B cell (primary cell): ENCODE results near the gene PPP1R18. TPM values are rescaled to one million over a fixed set of nuclear protein-coding genes. Genes with fewer than 3 reads are reported as not detected.
"Not testable (repeated sequence)": the region's sequence is repeated elsewhere in the genome, so short reads cannot be mapped to it uniquely, and the experiment has no call there.

ENCODE experiments used
- ATAC-seq: fragments of 200-7000 bp; cut with Tn5 transposase; one replicate; pipeline ENCODE4 v1.10.0; 2021; ENCODE audit warnings: low read depth, mild to moderate bottlenecking, moderate number of reproducible peaks, moderate library complexity
- CTCF ChIA-PET: fragments of 350-600 bp; sonication (Branson Sonifier 250); formaldehyde crosslinking; loops from one replicate; lab custom pipeline; 2021; ENCODE audit warnings: antibody characterized with exemption, inconsistent platforms; lab: Charles Lee
- POLR2A ChIA-PET: fragments of 350-600 bp; sonication (Branson Sonifier 250); formaldehyde crosslinking; loops from one replicate; lab custom pipeline; 2021; ENCODE audit warnings: antibody characterized with exemption; lab: Charles Lee
- DNase-seq: peaks from one replicate; pipeline ENCODE4 v3.0.0; 2013
- H2AFZ ChIP-seq: 2 replicates; pipeline ENCODE4 v1.6.1; 2012; ENCODE audit warnings: mild to moderate bottlenecking, low read depth, low read length; ENCODE audit not compliant: insufficient read depth, poor library complexity, severe bottlenecking
- H3K27ac ChIP-seq, 2 donors: 1 replicate in 1 of 2; 2 replicates in 1 of 2; pipeline ENCODE4 v1.5.1; 2012 to 2013; ENCODE audit warnings: low read length in 2 of 2, mild to moderate bottlenecking in 2 of 2, moderate library complexity in 1 of 2
- H3K27me3 ChIP-seq, 4 experiments: fragments of 200-600 bp in 1 of 4; sonication (generic) in 1 of 4; replicated peaks in 1 of 4; 1 replicate in 2 of 4; 2 replicates in 2 of 4; pipeline versions ENCODE4 v1.6.1 to v1.7.0; 2013 to 2016; ENCODE audit warnings: low read length in 3 of 4, mild to moderate bottlenecking in 2 of 4, mixed read lengths in 1 of 4, moderate library complexity in 1 of 4; ENCODE audit not compliant: insufficient read depth in 4 of 4, control insufficient read depth in 3 of 4; ENCODE audit errors: control extremely low read depth in 1 of 4
- H3K36me3 ChIP-seq, 2 experiments: replicated peaks in 1 of 2; 1 replicate in 1 of 2; 2 replicates in 1 of 2; pipeline versions ENCODE4 v1.6.1 to v1.7.1; 2013; ENCODE audit warnings: low read length in 1 of 2; ENCODE audit not compliant: insufficient read depth in 2 of 2, control insufficient read depth in 1 of 2; ENCODE audit errors: control extremely low read depth in 1 of 2, extremely low read depth in 1 of 2
- H3K4me1 ChIP-seq, 2 donors: fragments of 200-600 bp in 1 of 2; sonication (generic) in 1 of 2; 1 replicate in 1 of 2; 2 replicates in 1 of 2; pipeline versions ENCODE4 v1.5.1 to v1.6.1; 2013 to 2017; ENCODE audit warnings: low read length in 2 of 2; ENCODE audit not compliant: control insufficient read depth in 2 of 2, insufficient read depth in 2 of 2
- H3K4me2 ChIP-seq: replicated peaks from 2 replicates; pipeline ENCODE3; 2012; ENCODE audit warnings: mild to moderate bottlenecking, low read depth, low read length; ENCODE audit not compliant: poor library complexity, severe bottlenecking
- H3K4me3 ChIP-seq, 5 experiments: fragments of 200-600 bp in 1 of 5; sonication (generic) in 1 of 5; 1 replicate in 3 of 5; 2 replicates in 2 of 5; pipeline versions ENCODE4 v1.5.1 to v1.7.0; 2011 to 2016; ENCODE audit warnings: low read length in 4 of 5, mild to moderate bottlenecking in 4 of 5, low read depth in 2 of 5, control low read depth in 1 of 5, moderate library complexity in 1 of 5; ENCODE audit not compliant: insufficient read depth in 1 of 5; ENCODE audit errors: control extremely low read depth in 1 of 5, extremely low read depth in 1 of 5
- H3K79me2 ChIP-seq: fragments of 200-600 bp; sonication (generic); one replicate; pipeline ENCODE4 v1.6.0; 2016; ENCODE audit warnings: low read length; ENCODE audit not compliant: control insufficient read depth, insufficient read depth
- H3K9ac ChIP-seq: fragments of 200-600 bp; sonication (generic); 2 replicates; pipeline ENCODE4 v1.6.1; 2017; ENCODE audit warnings: mild to moderate bottlenecking, low read length, moderate library complexity
- H3K9me3 ChIP-seq, 3 donors: one replicate each; pipeline versions ENCODE4 v1.6.1 to v1.7.1; 2013; ENCODE audit warnings: low read length in 2 of 3; ENCODE audit not compliant: control insufficient read depth in 2 of 3, insufficient read depth in 1 of 3; ENCODE audit errors: control extremely low read depth in 1 of 3
- H4K20me1 ChIP-seq: 2 replicates; pipeline ENCODE4 v1.6.0; 2012; ENCODE audit warnings: mild to moderate bottlenecking, low read length; ENCODE audit not compliant: insufficient read depth, control insufficient read depth, poor library complexity, severe bottlenecking
- H3K27ac Mint-ChIP-seq: one replicate; pipeline ENCODE4 v1.8.0; 2021; ENCODE audit warnings: mixed read lengths
- H3K27me3 Mint-ChIP-seq: one replicate; pipeline ENCODE4 v1.8.0; 2021; ENCODE audit warnings: mixed read lengths
- H3K4me1 Mint-ChIP-seq: one replicate; pipeline ENCODE4 v1.8.0; 2021; ENCODE audit warnings: mixed read lengths
- H3K4me3 Mint-ChIP-seq: one replicate; pipeline ENCODE4 v1.8.0; 2021; ENCODE audit warnings: mixed read lengths
- H3K9me3 Mint-ChIP-seq: one replicate; pipeline ENCODE4 v1.8.0; 2022; ENCODE audit warnings: mixed read lengths; ENCODE audit not compliant: insufficient read depth
- CTCF ChIP-seq: fragments of 200-600 bp; IDR thresholded peaks from one replicate; pipeline ENCODE4 v1.8.0; 2022; ENCODE audit warnings: antibody characterized with exemption, mild to moderate bottlenecking
- EZH2 ChIP-seq: IDR thresholded peaks from 2 replicates; pipeline ENCODE4 v1.6.1; 2012; ENCODE audit warnings: borderline replicate concordance, low read depth, mild to moderate bottlenecking, moderate library complexity, low read length; ENCODE audit not compliant: insufficient read depth, poor library complexity, severe bottlenecking
- WGBS: methylation state at CpG from one replicate; pipeline ENCODE4 v1.1.5; 2013; ENCODE audit warnings: missing lambda C conversion rate; ENCODE audit not compliant: insufficient coverage; 5-methylcytosine and 5-hydroxymethylcytosine counted together
- intact Hi-C: fragments of 100-400 bp; cut with micrococcal nuclease; formaldehyde crosslinking; loops from one replicate; pipeline ENCODE4 v1.10.0; 2022
- polyA plus RNA-seq: library from polyadenylated mRNA; depleted of rRNA; stranded (reverse); fragments of >200 nt; gene quantifications from 2 replicates; pipeline ENCODE4 v1.2.3, GENCODE V29; 2012
- total RNA-seq, 2 donors: library from RNA; stranded (reverse); fragments of 120-200 nt in 1 of 2; gene quantifications; 1 replicate in 1 of 2; 2 replicates in 1 of 2; pipeline versions ENCODE4 v1.2.3 to v1.2.4, GENCODE V29; 2013 to 2022

The PPP1R18 gene
- total and polyA plus RNA-seq, 2 donors (not counting 1 experiment from before 2014, with no cell fraction given) = 113 to 125 TPM

- Mint-ChIP-seq H3K9me3 (no peaks in the 10 kb centered on the region), H3K27ac (no peak overlapping the region), H3K4me3 (no peak overlapping the region), H3K4me1 (peaks cover 2% of the 10 kb centered on the region), H3K27me3 (no peaks in the 10 kb centered on the region)
- WGBS = 97% methylated on average over 28 of the region's 34 CpGs
- TF ChIP-seq CTCF = no peak
- no peak for TF ChIP-seq EZH2
- Histone ChIP-seq H3K9me3 (no peaks in the 10 kb centered on the region), H3K4me2 (no peak overlapping the region), H3K4me1 (no peaks in the 10 kb centered on the region), H3K4me3 (no peak overlapping the region), H2AFZ (no peak overlapping the region), H4K20me1 (no peaks in the 10 kb centered on the region), H3K79me2 (peaks cover 3% of the 10 kb centered on the region), H3K36me3 (peaks cover 14 to 66% of the 10 kb centered on the region in 2 experiments), H3K27me3 (no peaks in the 10 kb centered on the region), H3K9ac (no peak overlapping the region), H3K27ac (no peak overlapping the region)
- intact Hi-C loops = no loop called here
- DNase-seq (no peak), ATAC-seq (no peak)
- ChIA-PET CTCF (interaction anchor here (0.6 to 0.8 kb wide), 2 partner anchors 87 to 181 kb away, joined by 3 read pairs; no protein-coding TSS in a partner anchor), POLR2A (no interaction called here)
These were observed 21.3 kb downstream of the PPP1R18 start for GRCh38 chr6:30664994-30665767.

GRCh38 chr6:30657922-30658321 lies 28.5 kb downstream of the PPP1R18 start:
- H3K4me1 Mint-ChIP-seq, H3K4me2 ChIP-seq, H2AFZ ChIP-seq, ATAC-seq, H3K27ac Mint-ChIP-seq, DNase-seq, H3K4me3 Mint-ChIP-seq, intact Hi-C loops, H3K4me3 ChIP-seq, H3K4me1 ChIP-seq, H3K27ac ChIP-seq, CTCF ChIA-PET, H4K20me1 ChIP-seq, H3K27me3 ChIP-seq, POLR2A ChIA-PET, H3K9me3 ChIP-seq, H3K9ac ChIP-seq, H3K79me2 ChIP-seq, H3K27me3 Mint-ChIP-seq, H3K9me3 Mint-ChIP-seq: not testable (repeated sequence)
- 94% methylated on average over 3 of the region's 5 CpGs for WGBS
- H3K36me3 ChIP-seq = peaks cover 16 to 86% of the 10 kb centered on the region in 2 experiments
